Uterus (tissue), 4 donors: ENCODE data around the gene ANKRD23. TPM values are rescaled to one million over a fixed set of nuclear protein-coding genes. Genes with fewer than 3 reads are reported as not detected.
A peak's percentile ranks its signal among the peaks of the same experiment; 100 is the strongest.

Experiments
- DNase-seq, 2 donors: peaks; one replicate each; pipeline ENCODE4 v3.0.0-alpha.2; 2019 to 2020
- H3K27ac ChIP-seq, 2 donors: fragments of 200-600 bp; sonication (generic); 1 replicate in 1 of 2; 2 replicates in 1 of 2; pipeline ENCODE4 v1.5.1; 2016 to 2018
- H3K27me3 ChIP-seq, 2 donors: fragments of 200-600 bp; sonication (generic); one replicate each; pipeline ENCODE4 v1.5.1; 2018 to 2019; ENCODE audit warnings: control low read depth in 1 of 2
- H3K36me3 ChIP-seq, 2 donors: fragments of 200-600 bp; sonication (generic); one replicate each; pipeline ENCODE4 v1.5.1; 2019; ENCODE audit warnings: control low read depth in 1 of 2
- H3K4me1 ChIP-seq, 2 donors: fragments of 200-600 bp; sonication (generic); one replicate each; pipeline ENCODE4 v1.5.1; 2018 to 2019; ENCODE audit warnings: control low read depth in 1 of 2
- H3K4me3 ChIP-seq, 2 donors: fragments of 200-600 bp; sonication (generic); 1 replicate in 1 of 2; 2 replicates in 1 of 2; pipeline ENCODE4 v1.5.1; 2018 to 2019; ENCODE audit warnings: mild to moderate bottlenecking in 1 of 2
- H3K9me3 ChIP-seq, 2 donors: fragments of 200-600 bp; sonication (generic); one replicate each; pipeline ENCODE4 v1.5.1; 2019; ENCODE audit warnings: control low read depth in 1 of 2
- CTCF ChIP-seq, 4 experiments: fragments of 200-600 bp in 2 of 4; fragments of 450-650 bp in 2 of 4; sonication (generic) in 2 of 4; IDR thresholded peaks; one replicate each; pipeline ENCODE4 v1.5.1; 2016 to 2019; ENCODE audit warnings: antibody characterized with exemption in 4 of 4, mild to moderate bottlenecking in 2 of 4, moderate library complexity in 1 of 4
- POLR2A ChIP-seq, 2 donors: fragments of 450-650 bp; IDR thresholded peaks; one replicate each; pipeline ENCODE4 v1.6.1; 2016; ENCODE audit warnings: antibody characterized with exemption in 2 of 2, mild to moderate bottlenecking in 1 of 2, moderate library complexity in 1 of 2
- intact Hi-C: fragments of 100-400 bp; cut with DNase I; formaldehyde crosslinking; loops from one replicate; pipeline ENCODE4 v1.15.1; 2023; ENCODE audit warnings: low total_unique reads
- total RNA-seq, 4 donors: library from RNA; depleted of rRNA in 3 of 4; stranded (reverse); fragments of >200 nt in 3 of 4; gene quantifications; one replicate each; pipeline versions ENCODE4 v1.1.0 to v1.2.4, GENCODE V29; 2014 to 2023
- donor health status: DM: yes; HTN: yes; CAD: no.

Gene ANKRD23
- total RNA-seq, 4 donors from 2014 or later = 4.4 to 23.2 (median 8.6) TPM

GRCh38 chr2:96816127-96816835 is 27.5 kb downstream of the ANKRD23 start, which contains the start of gene CNNM3:
CNNM3 (plus strand) TSS chr2:96816268; CDS start chr2:96816278, 10 bp downstream.
- no peaks in the 10 kb centered on the region for H3K27me3 ChIP-seq
- no peaks in the 10 kb centered on the region for H3K36me3 ChIP-seq
- TF ChIP-seq CTCF (IDR thresholded peaks at IDR 0.05) (peak; percentile 57 to 83 (median 71)), POLR2A (IDR thresholded peaks at IDR 0.05) (peak; percentile 77 to 89)
- H3K27ac ChIP-seq = peak within 1 kb of the TSS; percentile 94 to 98
- intact Hi-C loops = loop anchor here (10.0 kb wide), 1 partner anchor 51 kb away; the partner anchor contains the start of gene CNNM4
- H3K4me3 ChIP-seq = peak within 1 kb of the TSS; percentile 59 to 93
- peak; percentile 95 for DNase-seq
- no peaks in the 10 kb centered on the region for H3K9me3 ChIP-seq
- H3K4me1 ChIP-seq = peaks cover 10 to 25% of the 10 kb centered on the region in 2 donors

DNA sequence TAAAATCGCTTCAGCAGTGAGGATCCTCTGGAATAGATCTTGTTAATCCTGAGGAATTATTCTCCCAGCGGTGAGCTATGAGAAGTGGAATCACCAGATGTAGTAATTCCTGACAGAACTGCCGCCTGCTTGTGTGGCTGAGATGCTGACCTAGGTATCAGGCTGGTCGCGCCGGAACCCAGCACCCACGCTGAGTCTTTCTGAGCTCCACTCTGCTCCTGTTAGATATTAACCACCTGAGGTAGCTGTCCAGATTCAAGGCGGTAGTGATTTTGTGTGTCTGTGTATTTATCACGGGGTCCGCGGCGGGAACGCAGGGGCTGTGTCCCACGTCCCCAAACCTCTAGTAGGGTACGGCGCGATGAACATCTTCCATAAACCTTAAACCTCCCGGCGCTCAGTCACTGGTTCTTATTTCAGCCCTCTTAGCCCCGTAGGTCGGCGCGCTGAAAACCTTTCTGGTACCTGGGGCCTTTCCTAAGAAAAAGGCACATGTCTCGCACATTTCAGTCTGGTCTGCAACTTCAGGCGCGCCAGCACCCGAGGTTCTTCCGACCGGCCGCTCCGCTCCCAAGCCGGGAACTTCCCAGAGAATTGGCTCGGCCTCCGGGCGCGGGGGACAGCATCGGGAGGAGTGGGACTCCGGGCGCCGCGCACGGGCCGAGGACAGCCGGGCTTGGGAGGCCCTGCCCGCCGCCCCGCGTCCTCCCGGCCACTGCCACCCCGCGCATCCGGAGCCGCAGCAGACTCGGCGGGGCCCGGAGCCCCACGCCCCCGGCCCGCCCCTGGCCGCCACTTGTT is 28.3 kb downstream of the ANKRD23 start:
- Histone ChIP-seq H3K36me3 (no peaks in the 10 kb centered on the region), H3K27ac (peak overlapping the region; percentile 94 to 98), H3K4me3 (peak overlapping the region; percentile 59 to 93), H3K27me3 (no peaks in the 10 kb centered on the region), H3K9me3 (no peaks in the 10 kb centered on the region), H3K4me1 (peaks cover 10 to 25% of the 10 kb centered on the region in 2 donors)
- intact Hi-C loops = loop anchor here (10.0 kb wide), 1 partner anchor 51 kb away; the partner anchor contains the start of gene CNNM4
- no peak for DNase-seq
- no peak for TF ChIP-seq POLR2A (IDR thresholded peaks at IDR 0.05)
- no peak for TF ChIP-seq CTCF (IDR thresholded peaks at IDR 0.05)

DNA sequence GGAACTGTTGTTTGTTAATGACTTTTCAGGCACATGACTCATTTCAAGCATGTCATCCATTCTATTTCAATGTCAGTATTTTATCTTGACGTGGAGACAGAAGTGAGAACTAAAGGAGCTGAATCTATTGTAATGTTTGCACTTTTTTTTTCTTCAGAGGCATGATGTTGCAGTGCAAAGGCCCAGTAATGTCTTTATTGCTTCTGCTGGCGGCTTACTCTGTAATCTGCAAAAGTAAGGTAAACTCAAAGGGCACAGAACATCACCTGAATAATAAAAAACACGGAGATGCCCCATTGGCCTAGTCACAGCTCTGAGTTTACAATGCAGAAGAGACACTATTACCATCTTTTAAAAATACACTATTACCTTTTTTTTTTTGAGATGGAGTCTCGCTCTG is 30.2 kb downstream of the ANKRD23 start:
- no peak overlapping the region for H3K4me3 ChIP-seq
- peaks cover 0 to 16% of the 10 kb centered on the region in 2 donors for H3K4me1 ChIP-seq
- H3K9me3 ChIP-seq = no peaks in the 10 kb centered on the region
- no peaks in the 10 kb centered on the region for H3K36me3 ChIP-seq
- intact Hi-C loops = loop anchor here (10.0 kb wide), 1 partner anchor 49 kb away; the partner anchor contains the start of gene CNNM4
- DNase-seq = no peak
- no peaks in the 10 kb centered on the region for H3K27me3 ChIP-seq
- no peak overlapping the region for H3K27ac ChIP-seq
- TF ChIP-seq CTCF (IDR thresholded peaks at IDR 0.05) (no peak), POLR2A (IDR thresholded peaks at IDR 0.05) (no peak)

GRCh38 chr2:96811917-96812316 is 31.9 kb downstream of the ANKRD23 start:
- no peaks in the 10 kb centered on the region for H3K27me3 ChIP-seq
- H3K36me3 ChIP-seq = no peaks in the 10 kb centered on the region
- peak; percentile 46 to 51 for DNase-seq
- no peak overlapping the region for H3K27ac ChIP-seq
- H3K4me3 ChIP-seq = no peak overlapping the region
- H3K9me3 ChIP-seq = no peaks in the 10 kb centered on the region
- TF ChIP-seq POLR2A (IDR thresholded peaks at IDR 0.05) (no peak), CTCF (IDR thresholded peaks at IDR 0.05) (no peak)
- H3K4me1 ChIP-seq = no peaks in the 10 kb centered on the region
- intact Hi-C loops = loop anchor here (10.0 kb wide), 1 partner anchor 47 kb away; the partner anchor contains the start of gene CNNM4
